IMR-90 (cell line): ENCODE results near the gene PHKB.

Source experiments
- CHD1 ChIP-seq: IDR thresholded peaks from 2 replicates; pipeline ENCODE4 v1.6.1; 2012; ENCODE audit warnings: low read depth, low read length, improper control_type of control experiment
- POLR2A ChIP-seq: IDR thresholded peaks from 2 replicates; pipeline ENCODE4 v1.6.1; 2012; ENCODE audit warnings: mild to moderate bottlenecking, low read depth, low read length
- RAD21 ChIP-seq: IDR thresholded peaks from 2 replicates; pipeline ENCODE4 v1.6.1; 2012; ENCODE audit warnings: low read length, improper control_type of control experiment
- RCOR1 ChIP-seq: IDR thresholded peaks from 2 replicates; pipeline ENCODE4 v1.6.1; 2012; ENCODE audit warnings: mild to moderate bottlenecking, low read length, improper control_type of control experiment; ENCODE audit not compliant: insufficient replicate concordance
- SMC3 ChIP-seq: fragments of 150-350 bp; IDR thresholded peaks from 2 replicates; pipeline ENCODE4 v1.6.1; 2016; ENCODE audit warnings: low read depth, mild to moderate bottlenecking, antibody characterized with exemption, low read length, moderate library complexity
- TF ChIP-seq, protein P1 (sequence below): conservative IDR thresholded peaks from 2 replicates; pipeline ENCODE4 v1.5.1; 2012; ENCODE audit warnings: mild to moderate bottlenecking, low read depth, low read length, improper control_type of control experiment
- TF ChIP-seq, protein P2 (sequence below): fragments of 150-350 bp; IDR thresholded peaks from 2 replicates; pipeline ENCODE4 v1.6.1; 2016; ENCODE audit warnings: low read depth, mild to moderate bottlenecking, low read length, moderate library complexity, borderline replicate concordance
- TF ChIP-seq, protein P3 (sequence below): fragments of 150-350 bp; IDR thresholded peaks from 2 replicates; pipeline ENCODE4 v1.6.1; 2017; ENCODE audit warnings: mild to moderate bottlenecking, antibody characterized with exemption, low read length, low read depth

DNA sequence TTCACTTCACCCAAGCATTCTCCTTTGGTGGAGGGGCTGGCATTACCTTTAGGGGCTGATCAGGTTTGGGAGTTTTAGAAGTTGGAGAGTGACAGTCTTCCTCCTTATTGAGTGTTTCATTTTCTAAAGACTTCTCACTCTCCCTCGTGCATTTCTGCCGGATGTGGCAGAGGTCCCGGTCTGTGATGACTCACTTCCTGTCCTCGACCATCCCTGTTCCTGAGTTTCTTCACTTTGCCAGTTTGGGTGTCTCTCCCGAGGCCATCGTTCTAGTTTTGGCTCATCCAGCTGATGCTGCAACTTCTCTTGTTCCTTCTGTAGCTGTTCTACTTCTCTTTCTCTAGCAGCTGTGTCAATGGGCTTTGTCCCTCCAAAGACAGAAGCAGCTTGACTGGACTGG, 104.3 kb downstream of the PHKB start:
- TF ChIP-seq, protein P1, sequence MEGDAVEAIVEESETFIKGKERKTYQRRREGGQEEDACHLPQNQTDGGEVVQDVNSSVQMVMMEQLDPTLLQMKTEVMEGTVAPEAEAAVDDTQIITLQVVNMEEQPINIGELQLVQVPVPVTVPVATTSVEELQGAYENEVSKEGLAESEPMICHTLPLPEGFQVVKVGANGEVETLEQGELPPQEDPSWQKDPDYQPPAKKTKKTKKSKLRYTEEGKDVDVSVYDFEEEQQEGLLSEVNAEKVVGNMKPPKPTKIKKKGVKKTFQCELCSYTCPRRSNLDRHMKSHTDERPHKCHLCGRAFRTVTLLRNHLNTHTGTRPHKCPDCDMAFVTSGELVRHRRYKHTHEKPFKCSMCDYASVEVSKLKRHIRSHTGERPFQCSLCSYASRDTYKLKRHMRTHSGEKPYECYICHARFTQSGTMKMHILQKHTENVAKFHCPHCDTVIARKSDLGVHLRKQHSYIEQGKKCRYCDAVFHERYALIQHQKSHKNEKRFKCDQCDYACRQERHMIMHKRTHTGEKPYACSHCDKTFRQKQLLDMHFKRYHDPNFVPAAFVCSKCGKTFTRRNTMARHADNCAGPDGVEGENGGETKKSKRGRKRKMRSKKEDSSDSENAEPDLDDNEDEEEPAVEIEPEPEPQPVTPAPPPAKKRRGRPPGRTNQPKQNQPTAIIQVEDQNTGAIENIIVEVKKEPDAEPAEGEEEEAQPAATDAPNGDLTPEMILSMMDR: no peak
- TF ChIP-seq SMC3 (no peak), RCOR1 (no peak), RAD21 (no peak), POLR2A (no peak), CHD1 (no peak)
- TF ChIP-seq, protein P2, sequence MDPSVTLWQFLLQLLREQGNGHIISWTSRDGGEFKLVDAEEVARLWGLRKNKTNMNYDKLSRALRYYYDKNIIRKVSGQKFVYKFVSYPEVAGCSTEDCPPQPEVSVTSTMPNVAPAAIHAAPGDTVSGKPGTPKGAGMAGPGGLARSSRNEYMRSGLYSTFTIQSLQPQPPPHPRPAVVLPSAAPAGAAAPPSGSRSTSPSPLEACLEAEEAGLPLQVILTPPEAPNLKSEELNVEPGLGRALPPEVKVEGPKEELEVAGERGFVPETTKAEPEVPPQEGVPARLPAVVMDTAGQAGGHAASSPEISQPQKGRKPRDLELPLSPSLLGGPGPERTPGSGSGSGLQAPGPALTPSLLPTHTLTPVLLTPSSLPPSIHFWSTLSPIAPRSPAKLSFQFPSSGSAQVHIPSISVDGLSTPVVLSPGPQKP: no peak
- TF ChIP-seq, protein P3, sequence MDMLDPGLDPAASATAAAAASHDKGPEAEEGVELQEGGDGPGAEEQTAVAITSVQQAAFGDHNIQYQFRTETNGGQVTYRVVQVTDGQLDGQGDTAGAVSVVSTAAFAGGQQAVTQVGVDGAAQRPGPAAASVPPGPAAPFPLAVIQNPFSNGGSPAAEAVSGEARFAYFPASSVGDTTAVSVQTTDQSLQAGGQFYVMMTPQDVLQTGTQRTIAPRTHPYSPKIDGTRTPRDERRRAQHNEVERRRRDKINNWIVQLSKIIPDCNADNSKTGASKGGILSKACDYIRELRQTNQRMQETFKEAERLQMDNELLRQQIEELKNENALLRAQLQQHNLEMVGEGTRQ: no peak
